GM18520 (cell line): ENCODE data around the gene ERG.

ENCODE experiments used
- ATAC-seq: cut with Tn5 transposase; IDR thresholded peaks from one replicate; pipeline ENCODE4 v1.9.1; 2021; ENCODE audit not compliant: unreplicated experiment

Gene ERG, protein sequence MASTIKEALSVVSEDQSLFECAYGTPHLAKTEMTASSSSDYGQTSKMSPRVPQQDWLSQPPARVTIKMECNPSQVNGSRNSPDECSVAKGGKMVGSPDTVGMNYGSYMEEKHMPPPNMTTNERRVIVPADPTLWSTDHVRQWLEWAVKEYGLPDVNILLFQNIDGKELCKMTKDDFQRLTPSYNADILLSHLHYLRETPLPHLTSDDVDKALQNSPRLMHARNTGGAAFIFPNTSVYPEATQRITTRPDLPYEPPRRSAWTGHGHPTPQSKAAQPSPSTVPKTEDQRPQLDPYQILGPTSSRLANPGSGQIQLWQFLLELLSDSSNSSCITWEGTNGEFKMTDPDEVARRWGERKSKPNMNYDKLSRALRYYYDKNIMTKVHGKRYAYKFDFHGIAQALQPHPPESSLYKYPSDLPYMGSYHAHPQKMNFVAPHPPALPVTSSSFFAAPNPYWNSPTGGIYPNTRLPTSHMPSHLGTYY

DNA sequence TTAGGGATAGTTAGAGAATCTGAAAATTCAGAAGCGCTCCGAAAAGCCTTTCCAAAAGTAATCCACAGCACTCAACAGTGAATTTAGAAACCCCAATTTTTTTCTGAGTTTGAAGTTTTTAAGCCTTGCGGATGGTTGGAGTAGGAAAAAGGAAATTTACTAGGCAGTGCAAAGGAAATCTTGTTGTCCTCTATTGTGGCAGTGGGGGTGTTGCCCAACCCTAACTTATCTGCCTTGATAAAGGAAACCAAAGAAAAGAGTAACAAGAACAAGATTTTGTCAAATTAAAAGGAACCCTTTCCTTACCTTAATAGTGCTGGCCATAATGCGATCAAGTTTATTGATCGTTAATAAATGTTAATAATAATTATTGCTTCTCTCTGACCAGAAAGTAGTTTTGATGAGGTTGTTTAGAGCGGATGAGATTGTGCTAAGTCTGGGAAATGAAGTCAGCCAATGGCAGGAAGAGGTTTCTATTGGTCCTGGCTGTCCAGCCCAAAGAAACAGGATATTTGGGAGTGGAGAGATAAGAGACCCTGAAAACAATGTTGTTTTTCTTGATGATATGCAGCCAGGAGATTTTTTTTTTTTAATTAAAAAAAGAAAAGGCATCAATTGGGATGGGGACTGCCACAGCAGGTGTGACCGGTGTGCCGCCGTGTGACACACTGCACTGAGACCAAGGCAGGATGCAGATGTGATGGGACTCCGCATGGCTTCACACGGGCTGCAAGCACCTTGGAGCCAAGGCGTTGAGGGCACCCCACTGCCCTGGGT is at the start of gene ERG:
Gene ERG, minus strand, starts transcription at position 421 of the 777 bp plus-strand sequence. Its CDS starts 97 bp downstream, at position 324.
- no peak for ATAC-seq

DNA sequence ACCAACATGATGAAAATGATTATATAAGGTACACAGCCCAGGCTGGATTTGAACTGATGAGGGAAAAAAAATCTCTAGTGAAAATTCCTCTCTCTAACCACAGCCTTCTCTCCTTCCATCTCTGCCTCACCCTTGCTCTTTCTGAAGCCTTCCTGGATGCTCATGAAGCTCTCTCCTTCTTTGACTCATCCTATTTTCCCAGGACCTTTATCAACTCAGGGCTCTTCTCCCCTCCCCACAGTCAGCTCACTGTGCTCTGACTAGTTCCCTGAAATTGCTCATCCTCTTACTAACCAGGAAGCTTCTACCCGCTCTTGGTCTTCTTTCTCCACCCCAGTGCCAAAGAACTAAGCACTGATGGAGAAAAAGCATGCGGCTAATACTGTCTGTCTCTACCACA is 46.4 kb upstream of the ERG start:
- ATAC-seq = no peak

DNA sequence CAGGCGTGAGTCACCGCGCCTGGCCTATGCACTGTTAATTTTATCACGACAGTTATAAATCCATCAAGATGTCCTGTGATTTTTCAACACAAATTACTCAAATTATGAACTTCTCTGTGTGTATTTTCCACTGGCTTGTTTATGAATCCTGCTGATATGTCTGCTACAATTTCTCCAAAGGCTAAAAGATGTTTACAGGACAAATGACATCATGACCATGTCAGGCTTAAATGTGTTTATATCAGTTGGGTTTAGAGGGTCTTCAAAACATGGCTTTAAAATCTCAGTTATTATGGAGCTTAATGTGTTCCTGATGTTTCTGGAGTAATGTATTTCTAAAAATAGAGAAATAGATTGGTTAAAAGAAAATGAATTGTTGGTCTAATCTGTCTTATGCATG is 44.0 kb upstream of the ERG start:
- no peak for ATAC-seq

DNA sequence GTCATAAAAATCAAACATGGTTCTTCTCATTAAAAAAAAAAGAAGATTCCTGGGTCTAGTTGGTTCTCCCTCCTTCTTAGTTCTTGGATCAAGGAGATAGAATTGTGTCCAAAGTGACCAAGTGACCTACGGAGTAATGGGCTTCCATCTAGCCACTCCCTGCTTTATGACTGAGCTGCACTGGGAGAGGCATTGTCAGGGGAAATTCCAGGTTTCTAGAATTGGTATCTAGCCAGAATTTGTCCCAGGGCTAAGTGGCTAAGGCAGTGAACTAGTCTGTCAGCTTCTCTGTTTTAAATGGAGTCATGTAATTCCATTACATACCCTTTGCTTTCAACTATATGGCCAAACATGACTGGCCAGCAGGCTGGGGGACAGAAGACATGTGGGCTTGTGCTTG is 40.1 kb upstream of the ERG start:
- ATAC-seq = no peak

DNA sequence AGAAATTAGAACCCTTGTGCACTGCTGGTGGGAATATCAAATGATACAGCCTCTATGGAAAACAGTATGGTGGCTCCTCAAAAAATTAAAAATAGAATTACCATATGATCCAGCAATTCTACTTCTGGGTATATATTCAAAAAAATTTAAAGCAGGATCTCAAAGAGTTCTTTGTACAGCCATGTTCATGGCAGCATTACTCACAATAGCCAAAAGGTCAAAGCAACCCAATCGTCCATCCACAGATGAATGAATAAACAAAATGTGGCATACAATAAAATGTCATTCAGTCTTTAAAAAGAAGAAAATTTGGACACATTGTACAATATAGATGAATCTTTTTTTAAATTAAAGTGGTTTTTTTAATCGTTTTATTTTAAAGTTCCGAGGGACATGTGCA is 36.3 kb upstream of the ERG start:
- ATAC-seq = no peak

DNA sequence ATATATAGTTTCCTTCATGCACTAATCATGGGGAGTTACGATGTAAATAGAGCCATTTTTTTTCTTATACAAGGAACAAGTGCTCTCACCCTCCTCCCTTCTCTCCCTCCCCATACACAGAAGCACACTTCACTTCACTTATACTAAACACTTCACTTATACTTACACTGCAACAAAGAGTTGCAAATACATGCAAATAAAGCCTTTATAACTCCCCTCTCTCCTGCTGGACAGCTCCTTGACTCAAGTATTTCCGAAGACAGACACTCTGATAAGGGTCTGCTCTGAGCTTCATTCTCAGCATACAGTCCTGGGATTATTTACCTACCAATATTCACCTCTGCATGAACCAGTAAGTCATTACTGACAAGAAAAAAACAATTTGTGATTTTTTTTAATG is 35.6 kb upstream of the ERG start:
- no peak for ATAC-seq

DNA sequence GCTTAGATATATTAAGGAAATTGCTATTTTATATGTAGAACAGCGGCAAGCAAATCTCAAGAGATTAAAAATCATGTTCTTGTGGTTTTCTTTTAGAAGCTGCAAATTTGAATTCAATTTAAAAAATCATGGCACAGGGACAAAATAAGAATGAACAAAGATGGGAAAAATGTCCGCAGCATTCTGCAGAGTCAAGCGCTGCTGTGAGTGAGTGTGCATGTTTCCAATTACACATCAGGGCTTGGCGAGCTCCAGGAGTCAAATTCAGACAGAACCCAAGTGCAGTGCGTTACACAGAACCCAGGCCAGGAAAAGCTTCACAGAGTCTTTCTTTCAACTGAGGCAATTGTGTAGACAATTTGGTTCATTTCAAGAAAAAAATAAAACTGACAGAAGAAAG is 33.3 kb upstream of the ERG start:
- no peak for ATAC-seq

DNA sequence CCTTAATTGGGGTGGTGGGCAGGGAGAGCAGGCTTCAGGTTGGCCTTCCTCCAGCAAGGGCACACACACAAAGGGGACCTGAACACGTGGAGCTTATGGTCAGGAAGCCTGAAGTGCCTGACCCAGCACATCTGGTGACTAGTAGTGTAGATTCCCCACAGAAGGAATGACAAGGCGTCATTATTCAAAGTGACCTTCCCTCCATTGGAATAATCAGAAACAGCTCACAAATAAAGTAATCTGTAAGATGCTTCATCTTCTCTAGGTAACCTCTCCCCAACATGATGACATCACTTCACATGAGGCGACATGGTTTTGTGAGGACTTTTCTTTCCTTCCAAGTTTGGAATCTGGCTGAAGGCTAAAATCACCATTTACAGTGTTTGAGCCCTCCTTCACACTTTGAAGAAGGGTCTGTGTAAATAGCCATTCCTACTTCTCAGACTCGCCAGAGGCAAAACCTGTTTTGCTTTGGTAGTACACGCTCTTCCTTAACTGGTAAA is 32.8 kb upstream of the ERG start:
- ATAC-seq = no peak

DNA sequence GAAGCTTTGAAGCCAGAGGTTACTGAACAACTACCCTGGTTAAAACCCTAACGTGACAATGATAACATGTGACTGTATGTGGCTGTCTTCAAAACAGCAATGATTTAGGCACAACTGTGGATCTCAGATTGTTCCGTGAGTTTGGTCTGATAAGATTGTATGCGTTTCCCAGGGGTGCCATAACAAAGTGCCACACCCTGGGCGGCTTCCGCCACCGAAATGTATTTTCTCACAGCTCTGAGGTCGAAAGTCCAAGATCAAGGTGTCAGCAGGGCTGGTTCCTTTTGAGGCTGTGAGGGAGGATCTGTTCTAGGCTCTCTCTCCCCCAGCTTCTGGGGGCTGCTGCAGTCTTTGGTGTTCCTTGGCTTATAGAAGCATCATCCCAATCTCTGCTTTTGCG is 29.5 kb upstream of the ERG start:
- no peak for ATAC-seq

DNA sequence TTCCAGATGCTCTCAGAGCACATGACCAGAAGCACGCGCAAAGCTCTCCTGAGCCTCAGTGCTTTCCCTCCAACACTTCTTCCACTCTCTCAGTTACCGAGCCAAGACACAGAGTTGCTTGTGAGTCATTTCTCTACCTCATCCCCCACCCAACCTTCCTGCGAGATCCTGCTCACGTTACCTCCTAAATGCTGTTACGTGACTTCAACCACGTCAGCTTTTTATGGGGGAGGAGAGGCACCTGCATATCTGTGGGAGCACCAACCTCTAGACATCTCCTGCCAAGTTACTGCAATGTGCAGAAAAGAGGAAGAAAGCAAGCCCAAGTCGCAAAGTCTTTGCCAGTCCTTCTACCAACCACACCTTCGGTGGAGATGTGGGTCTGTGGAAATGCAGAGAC is 27.2 kb upstream of the ERG start:
- ATAC-seq = no peak

DNA sequence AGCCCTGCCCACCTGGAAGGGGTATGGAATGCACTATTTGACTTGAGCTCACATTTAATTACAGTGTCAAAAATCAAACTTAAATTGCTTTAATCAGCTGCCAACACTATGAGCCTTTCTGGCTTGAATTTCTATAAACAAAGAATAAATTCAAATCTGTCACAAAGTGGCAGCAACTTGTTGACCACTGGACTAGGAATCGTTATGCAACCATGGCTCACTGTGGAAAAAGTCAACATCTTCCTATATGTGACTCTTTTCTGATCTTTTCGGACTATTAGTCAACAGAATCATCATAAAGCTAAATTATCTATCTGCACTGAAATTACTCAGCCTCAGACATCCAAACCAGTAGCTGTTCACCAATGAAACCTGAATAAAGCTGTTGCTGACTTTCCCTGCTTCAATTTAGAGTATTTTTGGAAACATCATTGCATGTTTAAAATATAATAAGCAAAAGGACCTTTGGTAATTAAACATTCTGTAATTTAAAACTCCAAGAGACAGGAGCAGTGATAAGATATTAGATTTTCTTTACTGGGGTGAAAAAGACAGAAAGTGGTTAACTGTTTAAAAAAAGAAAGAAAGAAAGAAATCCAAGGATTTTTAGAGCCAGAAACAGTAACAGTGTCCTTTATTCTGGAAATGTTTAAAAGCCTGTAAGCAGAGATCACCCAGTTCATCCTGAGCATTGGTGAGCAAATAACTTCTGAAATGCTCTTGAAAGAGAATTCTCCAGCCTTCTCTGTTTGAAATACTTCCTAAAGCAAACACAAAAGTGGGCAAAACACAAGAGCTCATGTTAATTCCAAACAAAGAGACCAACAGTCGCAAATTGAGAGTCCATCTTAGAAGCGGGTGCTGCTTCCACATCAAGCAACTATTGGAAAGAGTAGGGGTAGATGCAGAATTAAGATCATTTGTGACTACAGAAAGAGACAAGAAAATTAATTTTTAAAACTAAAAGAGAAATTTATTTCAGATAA is 26.2 kb upstream of the ERG start:
- no peak for ATAC-seq

DNA sequence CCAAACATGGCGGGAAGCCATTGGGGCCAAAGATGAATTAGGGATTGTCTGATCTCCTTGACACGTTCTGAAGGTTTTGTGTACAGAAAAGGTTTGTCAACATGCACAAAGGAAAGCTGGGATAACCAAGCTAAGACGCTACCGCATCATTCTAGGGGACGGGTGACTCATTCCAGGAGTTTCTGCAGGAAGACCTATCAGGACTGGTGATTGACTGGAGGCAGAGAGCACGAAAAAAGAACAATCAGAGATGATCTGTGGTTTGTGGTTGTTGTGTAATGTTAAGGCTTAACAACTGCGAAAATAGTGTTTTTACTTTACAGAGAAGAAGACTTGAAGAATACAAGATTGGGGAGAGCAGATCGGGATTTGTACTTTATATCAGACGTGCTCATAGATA is 22.2 kb upstream of the ERG start:
- no peak for ATAC-seq

DNA sequence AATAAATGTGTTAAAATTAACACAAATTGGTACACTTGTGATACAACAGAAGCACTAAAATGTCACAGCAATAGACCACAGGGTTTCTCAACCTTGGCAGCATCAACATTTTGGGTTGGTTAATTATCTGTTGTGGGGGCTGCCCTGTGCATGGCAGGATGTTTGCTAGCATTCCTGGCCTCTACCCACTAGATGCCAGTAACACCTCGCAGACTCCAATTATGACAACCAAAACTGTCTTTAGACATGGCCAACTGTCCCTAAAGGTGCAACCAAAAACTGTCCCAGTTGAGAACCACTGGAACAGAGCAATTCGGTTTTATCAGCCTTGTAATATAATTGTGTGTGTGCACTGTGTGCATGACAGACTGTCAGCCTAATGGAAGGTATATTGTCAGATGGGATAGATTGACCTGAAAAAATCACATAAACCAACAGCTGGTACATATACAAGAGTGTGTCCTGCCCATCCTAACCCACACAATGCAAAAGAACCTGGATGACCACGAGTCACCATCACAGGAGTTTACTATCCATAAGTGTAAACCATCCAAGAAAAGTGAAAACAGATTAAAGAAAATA is 13.5 kb upstream of the ERG start:
- ATAC-seq = no peak

DNA sequence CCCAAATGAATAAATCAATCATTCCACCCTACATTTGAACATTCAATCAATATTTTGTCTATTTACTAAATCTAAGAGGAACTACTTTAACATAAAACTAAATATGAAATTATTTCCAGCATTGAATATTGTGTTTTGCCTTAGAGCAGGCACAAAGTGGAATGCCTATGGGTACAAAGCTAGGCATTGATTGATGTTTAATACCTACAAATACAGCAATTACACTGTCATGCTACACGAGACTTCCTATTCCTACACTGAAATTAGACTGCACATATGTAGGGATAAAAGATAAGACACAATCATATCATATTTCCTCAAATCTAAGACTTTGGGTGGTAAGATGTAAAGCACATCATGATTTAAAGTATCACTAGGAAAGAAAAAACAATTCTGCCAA is 12.9 kb upstream of the ERG start:
- no peak for ATAC-seq

DNA sequence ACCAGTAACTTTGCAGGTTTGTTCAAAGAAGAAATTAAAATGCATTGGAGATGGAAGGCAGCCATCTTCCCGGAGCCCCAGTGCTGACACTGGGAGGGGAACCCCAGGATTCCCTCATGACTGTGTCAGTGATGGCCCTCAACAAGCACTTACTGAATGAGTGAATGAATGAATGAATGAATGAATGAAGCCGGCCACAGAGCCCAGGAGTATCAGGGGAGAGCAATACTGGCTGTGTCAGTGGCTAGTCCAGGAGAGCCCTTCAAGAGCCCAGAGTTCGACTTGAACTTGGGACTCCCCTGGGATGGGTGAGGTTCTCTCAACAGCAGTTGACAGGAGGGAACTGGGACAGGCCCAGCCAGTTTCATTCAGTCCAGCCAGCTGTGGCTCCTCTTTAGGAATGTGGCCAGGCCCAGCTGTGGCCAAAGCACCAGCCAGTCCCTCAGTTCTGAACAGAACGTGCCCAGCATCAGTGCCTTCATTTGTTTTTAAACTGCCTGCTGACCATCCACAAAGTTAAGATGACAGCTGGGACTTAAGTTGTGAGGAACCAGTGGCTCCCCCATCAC is 9.2 kb upstream of the ERG start:
- ATAC-seq = no peak

DNA sequence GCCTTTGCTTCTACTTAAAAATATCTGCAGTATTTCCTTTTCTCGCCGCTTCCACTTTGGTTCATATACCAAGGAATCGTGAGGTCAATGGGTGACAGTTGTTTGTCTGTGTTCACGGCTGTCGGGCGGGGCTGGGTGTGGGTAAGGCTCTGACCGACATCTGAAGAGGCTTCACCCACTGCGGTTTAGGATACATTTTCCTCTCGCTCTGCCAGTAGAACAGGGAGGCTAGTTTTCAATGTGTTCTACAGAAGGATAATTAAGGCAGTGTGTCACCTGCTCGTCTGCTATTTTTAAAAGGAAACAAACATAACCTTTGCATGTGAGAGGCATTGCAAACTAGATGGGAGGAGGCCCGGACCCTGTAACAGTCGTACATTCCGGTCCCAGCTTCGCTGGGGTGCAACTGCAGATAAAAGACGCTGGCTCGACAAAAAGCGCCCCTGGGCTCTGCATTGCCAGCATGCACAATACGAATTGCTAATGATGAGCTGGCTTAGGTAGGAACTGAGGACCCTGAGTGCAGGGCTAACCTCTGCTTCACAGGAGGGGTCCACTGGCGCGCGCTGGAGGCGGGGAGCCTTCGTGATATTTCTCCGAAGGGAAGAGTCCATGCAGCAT is 8.5 kb upstream of the ERG start:
- ATAC-seq = no peak

DNA sequence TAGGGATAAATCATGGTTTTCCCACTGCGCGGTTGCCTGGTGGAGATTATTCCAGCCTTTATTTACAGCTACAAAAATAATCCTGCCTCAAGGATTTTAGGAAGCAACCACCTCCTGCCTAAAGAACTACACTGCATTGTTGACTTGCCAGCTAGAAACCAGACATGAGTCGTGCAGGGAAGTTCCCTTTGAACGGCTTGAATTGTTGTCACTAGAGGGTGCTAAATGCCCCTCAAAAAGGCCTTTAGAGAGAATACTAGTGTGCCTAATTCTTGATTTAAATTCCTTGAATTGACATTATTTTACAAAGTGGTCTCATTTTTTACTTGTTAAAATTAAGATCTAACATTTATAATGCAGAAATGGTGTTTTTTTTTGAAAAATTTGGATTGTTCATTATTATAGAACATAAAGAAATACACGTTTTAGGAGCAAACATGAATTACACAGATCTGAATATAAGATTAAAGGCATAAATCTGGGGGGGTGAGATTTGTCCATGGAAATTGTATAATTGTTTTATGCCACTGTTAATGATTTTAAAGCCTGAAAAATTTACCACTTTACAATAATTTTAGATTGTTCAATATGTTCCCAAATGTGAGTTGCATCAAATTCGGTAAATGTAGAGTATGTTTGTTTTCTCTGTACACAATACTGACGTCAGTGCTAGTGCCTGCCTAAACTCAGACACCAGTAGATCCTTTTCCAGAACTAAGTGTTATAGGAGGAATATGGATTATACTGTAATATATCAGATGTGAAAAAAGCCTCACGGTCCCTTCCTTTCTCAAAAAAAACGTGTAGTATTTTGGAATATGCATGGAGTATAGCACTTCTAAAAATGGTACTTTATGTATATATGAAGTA is 7.6 kb upstream of the ERG start:
- ATAC-seq = no peak

DNA sequence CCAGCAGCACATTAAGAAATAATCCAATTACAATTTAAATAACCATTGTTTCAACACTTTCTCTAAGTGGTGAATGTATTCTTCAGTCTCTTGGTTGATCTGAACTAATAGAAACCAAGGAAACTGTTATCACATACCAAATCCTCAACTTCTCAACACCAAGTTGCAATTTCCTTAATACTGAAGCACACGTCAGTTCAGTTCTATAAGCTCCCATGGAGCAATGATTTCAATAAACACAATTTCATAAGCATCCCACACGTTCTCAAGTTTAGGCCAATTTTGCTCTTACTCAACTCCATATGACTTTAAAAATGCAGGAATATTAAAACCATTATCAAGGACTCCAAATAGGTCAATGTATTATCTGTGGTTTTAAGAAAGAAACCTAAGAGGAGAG is 5.8 kb upstream of the ERG start:
- no peak for ATAC-seq

DNA sequence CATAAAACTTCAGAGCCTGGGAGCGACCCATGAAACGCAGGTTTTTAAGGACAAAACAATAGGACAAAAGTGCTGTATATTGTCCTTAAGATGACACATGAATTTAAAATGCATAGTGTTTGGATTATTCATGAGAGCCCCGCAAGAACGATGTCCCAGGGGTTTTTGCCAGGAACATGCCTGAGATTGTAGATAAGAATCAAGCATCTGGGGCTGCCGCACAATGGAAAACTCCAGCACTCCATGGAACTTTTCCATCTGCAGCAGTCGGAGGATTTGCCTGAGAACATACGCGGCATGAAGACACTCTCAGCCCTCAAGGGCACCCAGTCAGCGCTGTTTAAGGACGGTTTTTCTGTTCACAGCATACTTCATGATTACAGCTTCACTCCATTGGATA is 5.3 kb upstream of the ERG start:
- no peak for ATAC-seq
